ENCODE results near the gene SLC41A3. TPM values are rescaled to one million over a fixed set of nuclear protein-coding genes. Genes with fewer than 3 reads are reported as not detected.

SLC41A3 gene
- total RNA-seq, 2 experiments from 2014 or later = 25.6 to 30.0 TPM

- Mint-ChIP-seq H3K27ac (no peak overlapping the region), H3K9me3 (no peaks in the 10 kb centered on the region), H3K27me3 (peaks cover 8% of the 10 kb centered on the region), H3K4me1 (no peaks in the 10 kb centered on the region), H3K36me3 (ENCODE audit: low read depth) (no peaks in the 10 kb centered on the region), H3K4me3 (no peak overlapping the region)
- DNase-seq = no peak
- CTCF ChIA-PET = no interaction called here
- POLR2A ChIA-PET = no interaction called here
These were observed 30.8 kb upstream of the SLC41A3 start for GRCh38 chr3:126114443-126115386.

GRCh38 chr3:126113733-126114442, 30.0 kb upstream of the SLC41A3 start:
- Mint-ChIP-seq H3K27me3 (peaks cover 1% of the 10 kb centered on the region), H3K9me3 (no peaks in the 10 kb centered on the region), H3K4me1 (no peaks in the 10 kb centered on the region), H3K27ac (no peak overlapping the region), H3K4me3 (no peak overlapping the region), H3K36me3 (ENCODE audit: low read depth) (no peaks in the 10 kb centered on the region)
- POLR2A ChIA-PET = no interaction called here
- CTCF ChIA-PET = no interaction called here
- DNase-seq = no peak

GRCh38 chr3:126113238-126113555, 29.3 kb upstream of the SLC41A3 start:
- ChIA-PET CTCF (no interaction called here), POLR2A (no interaction called here)
- no peaks in the 10 kb centered on the region for H3K36me3 Mint-ChIP-seq (ENCODE audit: low read depth)
- no peak overlapping the region for H3K4me3 Mint-ChIP-seq
- no peaks in the 10 kb centered on the region for H3K4me1 Mint-ChIP-seq
- DNase-seq = no peak
- H3K9me3 Mint-ChIP-seq = no peaks in the 10 kb centered on the region
- no peaks in the 10 kb centered on the region for H3K27me3 Mint-ChIP-seq
- H3K27ac Mint-ChIP-seq = no peak overlapping the region

GRCh38 chr3:126112531-126113237, 28.8 kb upstream of the SLC41A3 start:
- H3K9me3 Mint-ChIP-seq = no peaks in the 10 kb centered on the region
- no peaks in the 10 kb centered on the region for H3K4me1 Mint-ChIP-seq
- no peak overlapping the region for H3K27ac Mint-ChIP-seq
- ChIA-PET CTCF (no interaction called here), POLR2A (no interaction called here)
- no peak overlapping the region for H3K4me3 Mint-ChIP-seq
- no peaks in the 10 kb centered on the region for H3K27me3 Mint-ChIP-seq
- no peak for DNase-seq
- no peaks in the 10 kb centered on the region for H3K36me3 Mint-ChIP-seq (ENCODE audit: low read depth)

- Mint-ChIP-seq H3K9me3 (no peaks in the 10 kb centered on the region), H3K4me3 (no peak overlapping the region), H3K4me1 (no peaks in the 10 kb centered on the region), H3K36me3 (ENCODE audit: low read depth) (no peaks in the 10 kb centered on the region), H3K27me3 (no peaks in the 10 kb centered on the region), H3K27ac (no peak overlapping the region)
- ChIA-PET POLR2A (no interaction called here), CTCF (no interaction called here)
- peak; percentile 9 for DNase-seq
These were observed 27.9 kb upstream of the SLC41A3 start for GRCh38 chr3:126111566-126112475.

GRCh38 chr3:126111126-126111551, 27.2 kb upstream of the SLC41A3 start:
- no peak overlapping the region for H3K4me3 Mint-ChIP-seq
- ChIA-PET POLR2A (no interaction called here), CTCF (no interaction called here)
- H3K4me1 Mint-ChIP-seq = no peaks in the 10 kb centered on the region
- H3K27me3 Mint-ChIP-seq = no peaks in the 10 kb centered on the region
- no peak overlapping the region for H3K27ac Mint-ChIP-seq
- peak; percentile 13 for DNase-seq
- no peaks in the 10 kb centered on the region for H3K9me3 Mint-ChIP-seq
- no peaks in the 10 kb centered on the region for H3K36me3 Mint-ChIP-seq (ENCODE audit: low read depth)

GRCh38 chr3:126110431-126111125, 26.7 kb upstream of the SLC41A3 start:
- H3K4me3 Mint-ChIP-seq = no peak overlapping the region
- no peaks in the 10 kb centered on the region for H3K9me3 Mint-ChIP-seq
- peak; percentile 9 for DNase-seq
- POLR2A ChIA-PET = no interaction called here
- no peaks in the 10 kb centered on the region for H3K4me1 Mint-ChIP-seq
- no peaks in the 10 kb centered on the region for H3K36me3 Mint-ChIP-seq (ENCODE audit: low read depth)
- CTCF ChIA-PET = no interaction called here
- no peaks in the 10 kb centered on the region for H3K27me3 Mint-ChIP-seq
- H3K27ac Mint-ChIP-seq = no peak overlapping the region

- Mint-ChIP-seq H3K36me3 (ENCODE audit: low read depth) (no peaks in the 10 kb centered on the region), H3K4me1 (no peaks in the 10 kb centered on the region), H3K27me3 (no peaks in the 10 kb centered on the region), H3K27ac (no peak overlapping the region), H3K9me3 (no peaks in the 10 kb centered on the region), H3K4me3 (no peak overlapping the region)
- POLR2A ChIA-PET = no interaction called here
- CTCF ChIA-PET = no interaction called here
- DNase-seq = no peak
These were observed 25.9 kb upstream of the SLC41A3 start for GRCh38 chr3:126109880-126110235.

- ChIA-PET CTCF (no interaction called here), POLR2A (no interaction called here)
- Mint-ChIP-seq H3K4me3 (no peak overlapping the region), H3K36me3 (ENCODE audit: low read depth) (no peaks in the 10 kb centered on the region), H3K4me1 (no peaks in the 10 kb centered on the region), H3K9me3 (no peaks in the 10 kb centered on the region), H3K27ac (no peak overlapping the region), H3K27me3 (no peaks in the 10 kb centered on the region)
- DNase-seq = peak; percentile 14
These were observed 25.4 kb upstream of the SLC41A3 start for GRCh38 chr3:126109146-126109879.

- peak; percentile 9 for DNase-seq
- POLR2A ChIA-PET = no interaction called here
- no peaks in the 10 kb centered on the region for H3K36me3 Mint-ChIP-seq (ENCODE audit: low read depth)
- CTCF ChIA-PET = no interaction called here
- H3K9me3 Mint-ChIP-seq = no peaks in the 10 kb centered on the region
- H3K27ac Mint-ChIP-seq = no peak overlapping the region
- H3K4me3 Mint-ChIP-seq = no peak overlapping the region
- H3K4me1 Mint-ChIP-seq = no peaks in the 10 kb centered on the region
- H3K27me3 Mint-ChIP-seq = no peaks in the 10 kb centered on the region
These were observed 24.7 kb upstream of the SLC41A3 start for GRCh38 chr3:126108676-126109050.

- POLR2A ChIA-PET = no interaction called here
- no peaks in the 10 kb centered on the region for H3K4me1 Mint-ChIP-seq
These were observed 24.2 kb upstream of the SLC41A3 start for GRCh38 chr3:126107957-126108675.

More at GRCh38 chr3:126107957-126108675, 24.2 kb upstream of the SLC41A3 start:
- no peaks in the 10 kb centered on the region for H3K27me3 Mint-ChIP-seq
- peak; percentile 6 for DNase-seq
- CTCF ChIA-PET = no interaction called here
- no peaks in the 10 kb centered on the region for H3K36me3 Mint-ChIP-seq (ENCODE audit: low read depth)
- no peak overlapping the region for H3K27ac Mint-ChIP-seq
- H3K4me3 Mint-ChIP-seq = no peak overlapping the region
- H3K9me3 Mint-ChIP-seq = no peaks in the 10 kb centered on the region
